Measurements from ENCODE around the gene SKOR2.

GRCh38 chr18:47296462-47296861 is 45.0 kb upstream of the SKOR2 start:
- no peak for TF ChIP-seq CTCF (IDR thresholded peaks at IDR 0.05)
- TF ChIP-seq POLR2AphosphoS5 (IDR thresholded peaks at IDR 0.05; ENCODE audit: low read depth, low read length), result no peak
- TF ChIP-seq SIN3A (IDR thresholded peaks at IDR 0.05; ENCODE audit: borderline replicate concordance, insufficient read depth, low read depth, low read length), result no peak
- TF ChIP-seq TCF7L2 (IDR thresholded peaks at IDR 0.05; ENCODE audit: low read depth, low read length), result no peak
